Measurements from ENCODE around the gene ZNF821. TPM values are rescaled to one million over a fixed set of nuclear protein-coding genes. Genes with fewer than 3 reads are reported as not detected.

Gene ZNF821
- polyA plus RNA-seq, 1 donor (not counting 4 experiments of a cell fraction or from before 2014, with no cell fraction given): 2.9 TPM

- peaks cover 10% of the 10 kb centered on the region for H3K9me3 ChIP-seq (ENCODE audit: control insufficient read depth, low read depth, low read length)
- no peak overlapping the region for H3K4me3 ChIP-seq (ENCODE audit: control insufficient read depth in 2 of 3, extremely low read depth in 1 of 3, insufficient read depth in 2 of 3, low read depth in 1 of 3, low read length in 3 of 3)
- H3K79me2 ChIP-seq (ENCODE audit: control insufficient read depth, insufficient read depth, low read length): peaks cover 70% of the 10 kb centered on the region
- no peak for FAIRE-seq
- H3K9me1 ChIP-seq (ENCODE audit: control insufficient read depth, extremely low read depth, insufficient read depth, low read length): no peaks in the 10 kb centered on the region
- H3K9ac ChIP-seq (ENCODE audit: control insufficient read depth, extremely low read depth, insufficient read depth, low read length): no peak overlapping the region
- DNase-seq (ENCODE audit: low read depth, low spot score): no peak
- H3K36me3 ChIP-seq (ENCODE audit: control insufficient read depth in 2 of 2, extremely low read depth in 1 of 2, insufficient read depth in 2 of 2, low read length in 2 of 2): peaks cover 24 to 49% of the 10 kb centered on the region in 2 experiments
- no peak overlapping the region for H3K4me2 ChIP-seq (ENCODE audit: control insufficient read depth, extremely low read depth, insufficient read depth, low read depth, low read length)
- dilution Hi-C loops (cut with MboI; ENCODE audit: extremely low pct_ligation_motif_present, low sequenced_read_pairs): no loop called here
- no peak overlapping the region for H3K27ac ChIP-seq (ENCODE audit: control insufficient read depth, insufficient read depth, low read length)
- no peaks in the 10 kb centered on the region for H3K4me1 ChIP-seq (ENCODE audit: control insufficient read depth, extremely low read depth, insufficient read depth, low read length)
- H3K27me3 ChIP-seq (ENCODE audit: control insufficient read depth, extremely low read depth, insufficient read depth, low read length): no peaks in the 10 kb centered on the region
- TF ChIP-seq CTCF (optimal IDR thresholded peaks at IDR 0.05 in 1 of 3, IDR thresholded peaks at IDR 0.05 in 1 of 3, conservative IDR thresholded peaks at IDR 0.05 in 1 of 3; ENCODE audit: extremely low read depth in 1 of 3, insufficient read depth in 2 of 3, low read length in 3 of 3): no peak
- TF ChIP-seq EZH2 (IDR thresholded peaks at IDR 0.05; ENCODE audit: low read length): no peak
- no peak overlapping the region for H2AFZ ChIP-seq (ENCODE audit: control insufficient read depth, low read length)
- peaks cover 5% of the 10 kb centered on the region for H4K20me1 ChIP-seq (ENCODE audit: control insufficient read depth, extremely low read depth, insufficient read depth, low read length)
These were observed 33.9 kb upstream of the ZNF821 start for GRCh38 chr16:71917900-71918299.

- Histone ChIP-seq H3K36me3 (ENCODE audit: control insufficient read depth in 2 of 2, extremely low read depth in 1 of 2, insufficient read depth in 2 of 2, low read length in 2 of 2) (peaks cover 15 to 43% of the 10 kb centered on the region in 2 experiments), H2AFZ (ENCODE audit: control insufficient read depth, low read length) (no peak overlapping the region), H3K27ac (ENCODE audit: control insufficient read depth, insufficient read depth, low read length) (no peak overlapping the region), H4K20me1 (ENCODE audit: control insufficient read depth, extremely low read depth, insufficient read depth, low read length) (peaks cover 9% of the 10 kb centered on the region), H3K4me1 (ENCODE audit: control insufficient read depth, extremely low read depth, insufficient read depth, low read length) (no peaks in the 10 kb centered on the region), H3K9me3 (ENCODE audit: control insufficient read depth, low read depth, low read length) (peaks cover 10% of the 10 kb centered on the region), H3K79me2 (ENCODE audit: control insufficient read depth, insufficient read depth, low read length) (peaks cover 83% of the 10 kb centered on the region), H3K9me1 (ENCODE audit: control insufficient read depth, extremely low read depth, insufficient read depth, low read length) (no peaks in the 10 kb centered on the region), H3K27me3 (ENCODE audit: control insufficient read depth, extremely low read depth, insufficient read depth, low read length) (no peaks in the 10 kb centered on the region), H3K4me2 (ENCODE audit: control insufficient read depth, extremely low read depth, insufficient read depth, low read depth, low read length) (no peak overlapping the region), H3K4me3 (ENCODE audit: control insufficient read depth in 2 of 3, extremely low read depth in 1 of 3, insufficient read depth in 2 of 3, low read depth in 1 of 3, low read length in 3 of 3) (no peak overlapping the region), H3K9ac (ENCODE audit: control insufficient read depth, extremely low read depth, insufficient read depth, low read length) (no peak overlapping the region)
- dilution Hi-C loops (cut with MboI; ENCODE audit: extremely low pct_ligation_motif_present, low sequenced_read_pairs): no loop called here
- DNase-seq (ENCODE audit: low read depth, low spot score) (no peak), FAIRE-seq (no peak)
- TF ChIP-seq CTCF (optimal IDR thresholded peaks at IDR 0.05 in 1 of 3, IDR thresholded peaks at IDR 0.05 in 1 of 3, conservative IDR thresholded peaks at IDR 0.05 in 1 of 3; ENCODE audit: extremely low read depth in 1 of 3, insufficient read depth in 2 of 3, low read length in 3 of 3) (no peak), EZH2 (IDR thresholded peaks at IDR 0.05; ENCODE audit: low read length) (no peak)
These were observed 32.5 kb upstream of the ZNF821 start for GRCh38 chr16:71916397-71916920.
